ENCODE data around the gene GOLPH3. TPM values are rescaled to one million over a fixed set of nuclear protein-coding genes. Genes with fewer than 3 reads are reported as not detected.

The GOLPH3 gene
- polyA plus RNA-seq, 1 donor (not counting 4 experiments of a cell fraction or from before 2014, with no cell fraction given) = 42.0 TPM

GRCh38 chr5:32132757-32133156 lies 41.4 kb downstream of the GOLPH3 start:
- no peak overlapping the region for H3K4me2 ChIP-seq (ENCODE audit: control insufficient read depth, extremely low read depth, insufficient read depth, low read depth, low read length)
- no peaks in the 10 kb centered on the region for H3K27me3 ChIP-seq (ENCODE audit: control insufficient read depth, extremely low read depth, insufficient read depth, low read length)
- H3K9ac ChIP-seq (ENCODE audit: control insufficient read depth, extremely low read depth, insufficient read depth, low read length) = no peak overlapping the region
- TF ChIP-seq CTCF (optimal IDR thresholded peaks at IDR 0.05 in 1 of 3, IDR thresholded peaks at IDR 0.05 in 1 of 3, conservative IDR thresholded peaks at IDR 0.05 in 1 of 3; ENCODE audit: extremely low read depth in 1 of 3, insufficient read depth in 2 of 3, low read length in 3 of 3) = no peak
- no peak for TF ChIP-seq EZH2 (IDR thresholded peaks at IDR 0.05; ENCODE audit: low read length)
- no peaks in the 10 kb centered on the region for H3K9me3 ChIP-seq (ENCODE audit: control insufficient read depth, low read depth, low read length)
- no peaks in the 10 kb centered on the region for H3K9me1 ChIP-seq (ENCODE audit: control insufficient read depth, extremely low read depth, insufficient read depth, low read length)
- no peak for FAIRE-seq
- H2AFZ ChIP-seq (ENCODE audit: control insufficient read depth, low read length) = no peak overlapping the region
- no peak overlapping the region for H3K27ac ChIP-seq (ENCODE audit: control insufficient read depth, insufficient read depth, low read length)
- no peaks in the 10 kb centered on the region for H3K4me1 ChIP-seq (ENCODE audit: control insufficient read depth, extremely low read depth, insufficient read depth, low read length)
- no peaks in the 10 kb centered on the region for H4K20me1 ChIP-seq (ENCODE audit: control insufficient read depth, extremely low read depth, insufficient read depth, low read length)
- DNase-seq (ENCODE audit: low read depth, low spot score) = no peak
- dilution Hi-C loops (cut with MboI; ENCODE audit: extremely low pct_ligation_motif_present, low sequenced_read_pairs) = no loop called here
- peaks cover 9 to 11% of the 10 kb centered on the region in 2 experiments for H3K36me3 ChIP-seq (ENCODE audit: control insufficient read depth in 2 of 2, extremely low read depth in 1 of 2, insufficient read depth in 2 of 2, low read length in 2 of 2)
- H3K79me2 ChIP-seq (ENCODE audit: control insufficient read depth, insufficient read depth, low read length) = peaks cover 18% of the 10 kb centered on the region
- H3K4me3 ChIP-seq (ENCODE audit: control insufficient read depth in 2 of 3, extremely low read depth in 1 of 3, insufficient read depth in 2 of 3, low read depth in 1 of 3, low read length in 3 of 3) = no peak overlapping the region

GRCh38 chr5:32131604-32132003 lies 42.5 kb downstream of the GOLPH3 start:
- H3K36me3 ChIP-seq (ENCODE audit: control insufficient read depth in 2 of 2, extremely low read depth in 1 of 2, insufficient read depth in 2 of 2, low read length in 2 of 2) = peaks cover 12 to 13% of the 10 kb centered on the region in 2 experiments
- FAIRE-seq (no peak), DNase-seq (ENCODE audit: low read depth, low spot score) (no peak)
- H3K4me3 ChIP-seq (ENCODE audit: control insufficient read depth in 2 of 3, extremely low read depth in 1 of 3, insufficient read depth in 2 of 3, low read depth in 1 of 3, low read length in 3 of 3) = no peak overlapping the region
- no peak overlapping the region for H3K27ac ChIP-seq (ENCODE audit: control insufficient read depth, insufficient read depth, low read length)
- H3K9me1 ChIP-seq (ENCODE audit: control insufficient read depth, extremely low read depth, insufficient read depth, low read length) = no peaks in the 10 kb centered on the region
- H3K79me2 ChIP-seq (ENCODE audit: control insufficient read depth, insufficient read depth, low read length) = peaks cover 21% of the 10 kb centered on the region
- H3K4me1 ChIP-seq (ENCODE audit: control insufficient read depth, extremely low read depth, insufficient read depth, low read length) = no peaks in the 10 kb centered on the region
- no peaks in the 10 kb centered on the region for H3K27me3 ChIP-seq (ENCODE audit: control insufficient read depth, extremely low read depth, insufficient read depth, low read length)
- H3K4me2 ChIP-seq (ENCODE audit: control insufficient read depth, extremely low read depth, insufficient read depth, low read depth, low read length) = no peak overlapping the region
- no peak overlapping the region for H2AFZ ChIP-seq (ENCODE audit: control insufficient read depth, low read length)
- no peak for TF ChIP-seq CTCF (optimal IDR thresholded peaks at IDR 0.05 in 1 of 3, IDR thresholded peaks at IDR 0.05 in 1 of 3, conservative IDR thresholded peaks at IDR 0.05 in 1 of 3; ENCODE audit: extremely low read depth in 1 of 3, insufficient read depth in 2 of 3, low read length in 3 of 3)
- TF ChIP-seq EZH2 (IDR thresholded peaks at IDR 0.05; ENCODE audit: low read length) = no peak
- H4K20me1 ChIP-seq (ENCODE audit: control insufficient read depth, extremely low read depth, insufficient read depth, low read length) = no peaks in the 10 kb centered on the region
- H3K9ac ChIP-seq (ENCODE audit: control insufficient read depth, extremely low read depth, insufficient read depth, low read length) = no peak overlapping the region
- dilution Hi-C loops (cut with MboI; ENCODE audit: extremely low pct_ligation_motif_present, low sequenced_read_pairs) = no loop called here
- no peaks in the 10 kb centered on the region for H3K9me3 ChIP-seq (ENCODE audit: control insufficient read depth, low read depth, low read length)
